ENCODE results near the gene TPI1.

- TF ChIP-seq CTCF (IDR thresholded peaks at IDR 0.05) (no peak), POLR2A (IDR thresholded peaks at IDR 0.05) (no peak)
Observed at GRCh38 chr12:6830286-6830890, 36.9 kb upstream of the TPI1 start.
